Measurements from ENCODE around the gene TTLL6.
"Not testable (repeated sequence)": the region's sequence is repeated elsewhere in the genome, so short reads cannot be mapped to it uniquely, and the experiment has no call there.

The TTLL6 gene

GRCh38 chr17:48831549-48831883 is 14.5 kb upstream of the TTLL6 start:
- no peak for DNase-seq (ENCODE audit: low read depth)
- TF ChIP-seq, protein P1, sequence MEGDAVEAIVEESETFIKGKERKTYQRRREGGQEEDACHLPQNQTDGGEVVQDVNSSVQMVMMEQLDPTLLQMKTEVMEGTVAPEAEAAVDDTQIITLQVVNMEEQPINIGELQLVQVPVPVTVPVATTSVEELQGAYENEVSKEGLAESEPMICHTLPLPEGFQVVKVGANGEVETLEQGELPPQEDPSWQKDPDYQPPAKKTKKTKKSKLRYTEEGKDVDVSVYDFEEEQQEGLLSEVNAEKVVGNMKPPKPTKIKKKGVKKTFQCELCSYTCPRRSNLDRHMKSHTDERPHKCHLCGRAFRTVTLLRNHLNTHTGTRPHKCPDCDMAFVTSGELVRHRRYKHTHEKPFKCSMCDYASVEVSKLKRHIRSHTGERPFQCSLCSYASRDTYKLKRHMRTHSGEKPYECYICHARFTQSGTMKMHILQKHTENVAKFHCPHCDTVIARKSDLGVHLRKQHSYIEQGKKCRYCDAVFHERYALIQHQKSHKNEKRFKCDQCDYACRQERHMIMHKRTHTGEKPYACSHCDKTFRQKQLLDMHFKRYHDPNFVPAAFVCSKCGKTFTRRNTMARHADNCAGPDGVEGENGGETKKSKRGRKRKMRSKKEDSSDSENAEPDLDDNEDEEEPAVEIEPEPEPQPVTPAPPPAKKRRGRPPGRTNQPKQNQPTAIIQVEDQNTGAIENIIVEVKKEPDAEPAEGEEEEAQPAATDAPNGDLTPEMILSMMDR (conservative IDR thresholded peaks at IDR 0.05; ENCODE audit: control insufficient read depth, insufficient read depth, low read depth, low read length), result no peak
- peak overlapping the region; percentile 93 for H3K4me3 ChIP-seq (ENCODE audit: control insufficient read depth, low read depth, low read length)

GRCh38 chr17:48830840-48831548 is 14.0 kb upstream of the TTLL6 start, which contains the start of gene CALCOCO2:
TSS of gene CALCOCO2 (plus strand) at chr17:48831035. CDS start at chr17:48841708, 10,673 bp downstream.
- peak; percentile 88 for DNase-seq (ENCODE audit: low read depth)
- peak within 1 kb of the TSS; percentile 93 for H3K4me3 ChIP-seq (ENCODE audit: control insufficient read depth, low read depth, low read length)
- TF ChIP-seq, protein P1 (conservative IDR thresholded peaks at IDR 0.05; ENCODE audit: control insufficient read depth, insufficient read depth, low read depth, low read length), result no peak

GRCh38 chr17:48825446-48826381 is 8.7 kb upstream of the TTLL6 start:
- no peak for DNase-seq (ENCODE audit: low read depth)
- H3K4me3 ChIP-seq (ENCODE audit: control insufficient read depth, low read depth, low read length), result no peak overlapping the region
- TF ChIP-seq, protein P1 (conservative IDR thresholded peaks at IDR 0.05; ENCODE audit: control insufficient read depth, insufficient read depth, low read depth, low read length), result no peak

DNA sequence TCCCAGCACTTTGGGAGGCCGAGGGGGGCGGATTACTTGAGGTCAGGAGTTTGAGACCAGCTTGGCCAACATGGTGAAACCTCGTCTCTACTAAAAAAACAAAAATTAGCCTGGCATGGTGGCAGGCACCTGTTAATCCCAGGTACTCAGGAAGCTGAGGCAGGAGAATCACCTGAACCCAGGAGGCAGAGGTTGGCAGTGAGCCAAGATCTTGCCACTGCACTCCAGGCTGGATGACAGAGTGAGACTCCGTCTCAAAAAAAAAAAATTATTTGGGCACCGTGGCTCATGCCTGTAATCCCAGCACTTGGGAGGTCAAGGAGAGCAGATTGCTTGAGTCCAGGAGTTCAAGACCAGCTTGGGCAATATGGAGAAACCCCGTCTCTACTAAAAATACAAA is 3.9 kb upstream of the TTLL6 start:
- H3K4me3 ChIP-seq (ENCODE audit: control insufficient read depth, low read depth, low read length); DNase-seq (ENCODE audit: low read depth): not testable (repeated sequence)

DNA sequence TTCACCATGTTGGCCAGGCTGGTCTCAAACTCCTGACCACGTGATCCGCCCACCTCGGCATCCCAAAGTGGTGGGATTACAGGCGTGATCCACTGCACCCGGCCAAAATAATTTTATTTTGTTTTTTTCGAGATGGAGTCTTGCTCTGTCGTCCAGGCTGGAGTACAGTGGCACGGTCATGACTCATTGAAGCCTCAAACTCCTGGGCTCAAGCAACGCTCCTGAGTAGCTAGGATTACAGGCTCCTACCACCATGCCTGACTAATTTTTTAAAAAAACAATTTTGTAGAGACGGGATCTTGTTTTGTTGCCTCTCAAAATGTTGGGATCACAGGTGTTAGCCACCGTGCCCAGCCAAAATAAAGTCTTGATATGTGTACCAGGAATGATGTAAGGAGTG is 2.4 kb upstream of the TTLL6 start:
- TF ChIP-seq, protein P1 (conservative IDR thresholded peaks at IDR 0.05; ENCODE audit: control insufficient read depth, insufficient read depth, low read depth, low read length), result no peak
- H3K4me3 ChIP-seq (ENCODE audit: control insufficient read depth, low read depth, low read length), result no peak overlapping the region
- no peak for DNase-seq (ENCODE audit: low read depth)

DNA sequence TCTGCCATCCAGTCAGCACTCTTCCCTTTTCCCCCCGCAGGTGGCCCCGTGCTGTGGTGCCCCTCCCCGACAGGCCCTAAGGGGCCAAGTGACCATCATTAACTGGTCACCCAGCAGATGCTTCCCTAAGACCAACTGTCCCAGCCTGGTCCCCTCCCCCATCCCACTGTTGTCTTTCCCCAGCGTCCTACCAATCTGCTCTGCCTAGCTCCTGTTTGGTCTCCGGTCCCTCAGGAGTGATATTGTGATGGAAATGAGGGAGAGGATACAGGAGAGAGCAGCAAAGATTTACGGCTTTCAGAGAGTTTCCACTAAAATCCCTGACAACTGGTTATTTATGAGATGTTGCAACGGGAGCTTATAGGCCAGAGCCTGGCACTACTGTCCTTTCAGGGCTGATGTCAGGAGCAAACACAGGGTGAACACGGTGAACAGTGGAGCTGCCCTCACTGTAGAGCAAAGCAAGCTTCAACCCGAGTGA is 1.4 kb upstream of the TTLL6 start:
- DNase-seq (ENCODE audit: low read depth), result no peak
- no peak overlapping the region for H3K4me3 ChIP-seq (ENCODE audit: control insufficient read depth, low read depth, low read length)
- TF ChIP-seq, protein P1 (conservative IDR thresholded peaks at IDR 0.05; ENCODE audit: control insufficient read depth, insufficient read depth, low read depth, low read length), result no peak

GRCh38 chr17:48816438-48816773 is 623 bp downstream of the TTLL6 start:
- TF ChIP-seq, protein P1 (conservative IDR thresholded peaks at IDR 0.05; ENCODE audit: control insufficient read depth, insufficient read depth, low read depth, low read length), result no peak
- DNase-seq (ENCODE audit: low read depth), result no peak
- H3K4me3 ChIP-seq (ENCODE audit: control insufficient read depth, low read depth, low read length), result peak overlapping the region; percentile 35

Measured in fibroblast of mammary gland (primary cell).